ENCODE results near the gene CCNL1. TPM values are rescaled to one million over a fixed set of nuclear protein-coding genes. Genes with fewer than 3 reads are reported as not detected.

The CCNL1 gene
- total and polyA plus RNA-seq, 4 donors = 17.4 to 189 (median 151) TPM

DNA sequence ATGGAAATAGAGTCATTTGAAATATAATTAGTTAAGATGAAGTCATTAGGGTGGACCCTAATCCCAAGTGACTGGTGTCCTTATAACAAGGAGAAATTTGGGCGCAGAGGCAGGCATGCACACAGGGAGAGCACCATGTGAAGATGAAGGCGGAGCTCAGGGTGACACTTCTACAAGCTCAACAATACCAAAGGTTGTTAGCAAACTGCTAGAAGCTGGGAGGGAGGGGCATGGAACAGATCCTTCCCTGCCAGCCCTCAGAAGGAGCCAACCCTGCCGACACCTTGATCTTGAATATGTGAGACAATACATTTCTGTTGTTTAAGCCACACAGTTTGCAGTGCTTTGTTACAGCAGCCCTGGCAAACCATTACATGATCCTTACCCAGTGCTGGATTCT is 57.8 kb downstream of the CCNL1 start:
- 97 to 100% methylated on average over 3 of the region's 3 CpGs for WGBS, 2 donors
- no peak for DNase-seq
- no peak overlapping the region for H3K4me3 ChIP-seq (ENCODE audit: low read length in 2 of 2)

DNA sequence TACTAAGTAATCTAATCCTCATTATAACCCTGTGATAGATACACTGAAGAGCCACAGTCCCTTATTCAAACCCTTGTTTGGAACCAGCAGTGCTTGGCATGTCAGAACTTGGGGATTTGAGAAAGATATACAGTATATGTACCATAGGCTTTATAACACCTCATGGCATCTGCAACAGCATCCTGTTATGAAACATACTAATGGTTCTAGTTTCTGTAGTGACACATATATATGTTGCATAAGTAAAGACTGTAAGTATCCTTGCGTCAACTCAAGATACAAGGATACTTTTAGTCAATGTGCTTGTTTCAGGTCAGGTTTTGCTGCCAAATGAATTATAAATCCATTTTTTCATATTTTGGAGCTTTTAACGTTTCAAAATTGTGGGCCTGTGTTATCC is 58.5 kb downstream of the CCNL1 start:
- WGBS, 2 donors = 95% methylated on average over 2 of the region's 2 CpGs
- H3K4me1 ChIP-seq (ENCODE audit: control insufficient read depth in 1 of 2, insufficient read depth in 2 of 2, low read length in 2 of 2) = no peaks in the 10 kb centered on the region
- no peak for ATAC-seq (ENCODE audit: low FRiP score)

More for the DNA sequence above, 57.8 kb downstream of the CCNL1 start:
- H3K27me3 ChIP-seq (ENCODE audit: control insufficient read depth in 1 of 2, insufficient read depth in 2 of 2, low read length in 1 of 2) = no peaks in the 10 kb centered on the region
- no peak overlapping the region for H3K27ac ChIP-seq (ENCODE audit: low read depth in 1 of 2, low read length in 2 of 2)
- intact Hi-C loops (cut with DNase I) = no loop called here
- ATAC-seq (ENCODE audit: low FRiP score) = no peak
- no peaks in the 10 kb centered on the region for H3K4me1 ChIP-seq (ENCODE audit: control insufficient read depth in 1 of 2, insufficient read depth in 2 of 2, low read length in 2 of 2)
- H3K36me3 ChIP-seq (ENCODE audit: control insufficient read depth in 1 of 2, insufficient read depth in 2 of 2, low read length in 1 of 2) = no peaks in the 10 kb centered on the region
- no peaks in the 10 kb centered on the region for H3K9me3 ChIP-seq (ENCODE audit: control insufficient read depth, low read length)

GRCh38 chr3:157100608-157101396 is 59.1 kb downstream of the CCNL1 start:
- intact Hi-C loops (cut with DNase I) = no loop called here
- ATAC-seq (ENCODE audit: low FRiP score) = no peak
- H3K27me3 ChIP-seq (ENCODE audit: control insufficient read depth in 1 of 2, insufficient read depth in 2 of 2, low read length in 1 of 2) = no peaks in the 10 kb centered on the region
- no peaks in the 10 kb centered on the region for H3K36me3 ChIP-seq (ENCODE audit: control insufficient read depth in 1 of 2, insufficient read depth in 2 of 2, low read length in 1 of 2)
- no peaks in the 10 kb centered on the region for H3K4me1 ChIP-seq (ENCODE audit: control insufficient read depth in 1 of 2, insufficient read depth in 2 of 2, low read length in 2 of 2)
- no peak for DNase-seq
- WGBS, 2 donors = 91 to 93% methylated on average over 8 of the region's 8 CpGs
- no peak overlapping the region for H3K27ac ChIP-seq (ENCODE audit: low read depth in 1 of 2, low read length in 2 of 2)
- no peak overlapping the region for H3K4me3 ChIP-seq (ENCODE audit: low read length in 2 of 2)
- no peaks in the 10 kb centered on the region for H3K9me3 ChIP-seq (ENCODE audit: control insufficient read depth, low read length)

More for the DNA sequence above, 58.5 kb downstream of the CCNL1 start:
- H3K36me3 ChIP-seq (ENCODE audit: control insufficient read depth in 1 of 2, insufficient read depth in 2 of 2, low read length in 1 of 2) = no peaks in the 10 kb centered on the region
- H3K27ac ChIP-seq (ENCODE audit: low read depth in 1 of 2, low read length in 2 of 2) = no peak overlapping the region
- intact Hi-C loops (cut with DNase I) = no loop called here
- H3K4me3 ChIP-seq (ENCODE audit: low read length in 2 of 2) = no peak overlapping the region
- DNase-seq = no peak
- no peaks in the 10 kb centered on the region for H3K27me3 ChIP-seq (ENCODE audit: control insufficient read depth in 1 of 2, insufficient read depth in 2 of 2, low read length in 1 of 2)
- no peaks in the 10 kb centered on the region for H3K9me3 ChIP-seq (ENCODE audit: control insufficient read depth, low read length)

DNA sequence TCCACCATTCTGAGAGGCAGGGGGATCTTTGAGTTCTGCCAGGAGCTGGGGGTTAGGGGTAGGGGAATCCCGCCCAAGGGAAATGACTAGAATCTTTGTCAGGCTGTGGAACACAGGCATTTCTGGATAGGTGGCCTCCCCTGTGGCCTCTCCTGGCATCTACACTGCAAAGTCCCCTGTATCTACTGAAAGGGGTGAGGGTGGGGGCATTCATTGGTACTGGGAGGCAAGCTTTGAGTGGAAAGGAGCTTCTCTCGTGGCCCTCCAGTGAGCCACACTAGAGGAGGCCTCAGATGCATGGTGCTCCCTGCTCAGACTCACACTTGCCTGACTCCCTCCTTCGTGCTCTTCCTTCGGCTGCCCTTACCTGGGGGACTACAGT is 59.9 kb downstream of the CCNL1 start:
- intact Hi-C loops (cut with DNase I) = no loop called here
- Histone ChIP-seq H3K9me3 (ENCODE audit: control insufficient read depth, low read length) (no peaks in the 10 kb centered on the region), H3K36me3 (ENCODE audit: control insufficient read depth in 1 of 2, insufficient read depth in 2 of 2, low read length in 1 of 2) (no peaks in the 10 kb centered on the region), H3K4me3 (ENCODE audit: low read length in 2 of 2) (no peak overlapping the region), H3K27ac (ENCODE audit: low read depth in 1 of 2, low read length in 2 of 2) (no peak overlapping the region), H3K27me3 (ENCODE audit: control insufficient read depth in 1 of 2, insufficient read depth in 2 of 2, low read length in 1 of 2) (no peaks in the 10 kb centered on the region), H3K4me1 (ENCODE audit: control insufficient read depth in 1 of 2, insufficient read depth in 2 of 2, low read length in 2 of 2) (no peaks in the 10 kb centered on the region)
- ATAC-seq (ENCODE audit: low FRiP score) (no peak), DNase-seq (no peak)
- 96 to 98% methylated on average over 4 of the region's 4 CpGs for WGBS, 2 donors

DNA sequence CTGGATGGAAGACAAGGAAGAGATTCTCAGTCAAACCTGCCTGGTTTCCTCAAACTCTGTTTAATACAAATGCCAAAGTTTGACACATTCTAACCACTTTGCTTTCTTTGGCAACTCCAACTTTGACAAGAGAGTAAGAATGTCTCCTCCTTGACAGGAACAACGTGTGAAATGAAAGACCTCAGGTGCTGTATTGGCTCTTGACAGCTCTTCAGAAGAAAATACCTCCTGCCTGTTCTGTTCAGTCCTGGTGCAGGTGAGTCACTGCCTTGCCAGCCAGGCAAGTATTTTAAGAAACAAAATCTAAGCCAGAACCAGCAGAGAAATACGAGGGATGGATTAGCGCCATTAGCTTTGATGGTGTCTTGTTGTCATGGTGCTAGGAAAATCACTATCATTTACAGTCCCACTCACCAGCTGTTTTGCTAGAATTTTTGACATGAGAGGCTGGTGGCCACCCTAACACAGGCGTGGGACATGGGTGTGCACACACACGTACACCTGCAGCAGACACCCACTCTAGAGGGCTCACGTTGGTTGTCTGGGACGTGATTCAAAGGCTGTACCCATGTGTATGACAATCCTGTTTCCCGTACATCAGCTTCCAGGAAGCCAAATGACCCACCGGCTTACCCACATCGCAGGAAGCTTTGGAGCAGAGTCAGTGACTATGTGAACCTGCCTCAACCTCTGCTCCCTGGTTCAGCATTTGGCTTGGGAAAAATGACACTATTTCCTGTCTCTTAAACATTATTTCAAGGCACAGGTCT is 60.4 kb downstream of the CCNL1 start:
- no peaks in the 10 kb centered on the region for H3K27me3 ChIP-seq (ENCODE audit: control insufficient read depth in 1 of 2, insufficient read depth in 2 of 2, low read length in 1 of 2)
- H3K4me1 ChIP-seq (ENCODE audit: control insufficient read depth in 1 of 2, insufficient read depth in 2 of 2, low read length in 2 of 2) = no peaks in the 10 kb centered on the region
- no peaks in the 10 kb centered on the region for H3K9me3 ChIP-seq (ENCODE audit: control insufficient read depth, low read length)
- ATAC-seq (ENCODE audit: low FRiP score) = no peak
- H3K36me3 ChIP-seq (ENCODE audit: control insufficient read depth in 1 of 2, insufficient read depth in 2 of 2, low read length in 1 of 2) = no peaks in the 10 kb centered on the region
- no peak overlapping the region for H3K27ac ChIP-seq (ENCODE audit: low read depth in 1 of 2, low read length in 2 of 2)
- WGBS, 2 donors = 72 to 73% methylated on average over 10 of the region's 10 CpGs
- no peak overlapping the region for H3K4me3 ChIP-seq (ENCODE audit: low read length in 2 of 2)
- intact Hi-C loops (cut with DNase I) = no loop called here
- DNase-seq = no peak

GRCh38 chr3:157098823-157099185 is 61.1 kb downstream of the CCNL1 start:
- intact Hi-C loops (cut with DNase I) = no loop called here
- Histone ChIP-seq H3K36me3 (ENCODE audit: control insufficient read depth in 1 of 2, insufficient read depth in 2 of 2, low read length in 1 of 2) (no peaks in the 10 kb centered on the region), H3K27me3 (ENCODE audit: control insufficient read depth in 1 of 2, insufficient read depth in 2 of 2, low read length in 1 of 2) (no peaks in the 10 kb centered on the region), H3K4me1 (ENCODE audit: control insufficient read depth in 1 of 2, insufficient read depth in 2 of 2, low read length in 2 of 2) (no peaks in the 10 kb centered on the region), H3K4me3 (ENCODE audit: low read length in 2 of 2) (no peak overlapping the region), H3K27ac (ENCODE audit: low read depth in 1 of 2, low read length in 2 of 2) (no peak overlapping the region), H3K9me3 (ENCODE audit: control insufficient read depth, low read length) (no peaks in the 10 kb centered on the region)
- ATAC-seq (ENCODE audit: low FRiP score) (no peak), DNase-seq (no peak)
- WGBS, 2 donors = 90 to 91% methylated on average over 3 of the region's 3 CpGs

DNA sequence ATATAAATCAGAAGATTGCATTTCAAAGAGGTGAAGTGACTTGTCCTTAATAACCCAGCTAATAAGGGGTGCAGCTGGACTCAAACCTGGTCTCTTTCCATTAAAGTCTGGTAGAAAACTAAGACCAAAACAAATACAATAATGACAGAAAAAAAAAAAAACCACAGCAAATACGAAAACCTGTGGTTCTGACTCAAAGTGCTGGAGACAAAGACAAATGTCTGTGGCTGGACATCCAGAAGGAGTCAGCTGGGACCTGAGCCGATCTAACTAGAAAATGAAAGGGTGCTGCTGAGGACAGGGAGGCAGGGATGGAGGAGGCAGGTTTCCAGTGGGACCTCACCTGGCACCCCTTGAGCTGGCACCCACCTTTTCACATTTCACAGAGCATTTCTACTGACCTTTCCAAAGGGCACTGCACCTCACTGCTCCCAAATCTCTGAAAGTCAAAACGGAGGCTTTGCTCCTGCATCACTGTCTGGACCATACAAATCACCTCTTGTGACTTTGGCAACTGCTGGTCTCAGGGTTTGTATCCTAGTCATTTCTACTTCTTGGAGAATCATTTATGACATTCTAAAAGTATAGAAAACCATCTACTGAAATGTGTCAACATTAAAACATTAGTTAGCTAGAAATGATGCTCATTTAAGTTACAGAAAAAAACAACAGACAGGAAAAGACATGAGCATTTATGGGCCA is 61.7 kb downstream of the CCNL1 start:
- DNase-seq (no peak), ATAC-seq (ENCODE audit: low FRiP score) (no peak)
- no peak overlapping the region for H3K4me3 ChIP-seq (ENCODE audit: low read length in 2 of 2)
- intact Hi-C loops (cut with DNase I) = no loop called here
- 62 to 64% methylated on average over 3 of the region's 3 CpGs for whole genome bisulfite sequencing, 2 donors
- H3K36me3 ChIP-seq (ENCODE audit: control insufficient read depth in 1 of 2, insufficient read depth in 2 of 2, low read length in 1 of 2) = no peaks in the 10 kb centered on the region
- H3K27ac ChIP-seq (ENCODE audit: low read depth in 1 of 2, low read length in 2 of 2) = no peak overlapping the region
- H3K4me1 ChIP-seq (ENCODE audit: control insufficient read depth in 1 of 2, insufficient read depth in 2 of 2, low read length in 2 of 2) = no peaks in the 10 kb centered on the region
- no peaks in the 10 kb centered on the region for H3K27me3 ChIP-seq (ENCODE audit: control insufficient read depth in 1 of 2, insufficient read depth in 2 of 2, low read length in 1 of 2)
- no peaks in the 10 kb centered on the region for H3K9me3 ChIP-seq (ENCODE audit: control insufficient read depth, low read length)

All from aorta (tissue), 5 donors.